Heart left ventricle (tissue), 13 donors: Measurements from ENCODE around the gene CHEK2.

Experiments
- CTCF ChIP-seq, 12 donors: fragments of 200-600 bp; sonication (generic) in 4 of 12; IDR thresholded peaks; one replicate each; pipeline versions ENCODE4 v1.5.0 to v1.8.0; 2018 to 2022; ENCODE audit warnings: antibody characterized with exemption in 12 of 12, mild to moderate bottlenecking in 5 of 12
- POLR2A ChIP-seq, 2 donors: fragments of 450-650 bp; IDR thresholded peaks; one replicate each; pipeline ENCODE4 v1.6.1; 2017; ENCODE audit warnings: antibody characterized with exemption in 2 of 2, mild to moderate bottlenecking in 2 of 2, moderate library complexity in 2 of 2
- donor health status: ischemic (EF 13 %, LVEDD 7.1; RV severe dilation, severe dysfunction).
- donor health status: DM: no; HTN: yes; CAD: no.
- donor health status: DM: no; HTN: no; CAD: no.
- donor health status: ischemic (EF 25% LVEDD 6.9; RV normal size, moderate dysfunction).
- donor health status: ischemic (EF 25% LVEDD 5.7; RV mildly dilated, moderate dysfunction).
- donor health status: ischemic (EF 35%, LVEDD 5.7; RV mildly dilated, moderate dysfunction).
- donor health status: nonischemic (EF 11% LVEDD 7.7; RV severe dilation, severe dysfunction).
- donor health status: DM: yes; HTN: yes; CAD: no.
- donor health status: PGD.
- donor health status: ischemic (EF 29% LVEDD 5.4; RV normal size, mild dysfunction).
- donor health status: nonischemic (EF 23%, LVEDD 6.1; RV moderate dilation, normal function).

- no peak for TF ChIP-seq POLR2A (IDR thresholded peaks at IDR 0.05)
- TF ChIP-seq CTCF (IDR thresholded peaks at IDR 0.05): no peak
These were observed 24.9 kb downstream of the CHEK2 start for GRCh38 chr22:28716686-28717085.
